ENCODE measurements around the gene DCTN3.

The DCTN3 gene

GRCh38 chr9:34573599-34574325 is 46.5 kb downstream of the DCTN3 start:
- DNase-seq, result no peak

DNA sequence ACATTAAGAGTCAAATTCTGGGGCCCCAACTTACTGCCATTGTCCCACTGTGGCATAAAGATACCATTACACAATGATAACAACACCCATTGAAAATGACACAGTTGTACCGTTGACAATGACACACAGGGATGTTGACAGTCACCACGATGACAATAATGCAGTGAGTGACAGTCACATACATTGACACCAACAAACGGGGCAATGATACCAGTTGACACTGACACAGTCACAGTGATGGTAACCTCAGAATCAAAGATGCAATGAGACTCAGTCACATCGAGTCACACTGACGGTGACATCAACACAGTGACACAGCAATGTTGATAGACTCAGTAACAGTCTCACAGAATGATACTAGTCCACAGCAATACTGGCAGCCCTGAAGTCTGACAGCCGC is 47.7 kb downstream of the DCTN3 start:
- no peak for DNase-seq

DNA sequence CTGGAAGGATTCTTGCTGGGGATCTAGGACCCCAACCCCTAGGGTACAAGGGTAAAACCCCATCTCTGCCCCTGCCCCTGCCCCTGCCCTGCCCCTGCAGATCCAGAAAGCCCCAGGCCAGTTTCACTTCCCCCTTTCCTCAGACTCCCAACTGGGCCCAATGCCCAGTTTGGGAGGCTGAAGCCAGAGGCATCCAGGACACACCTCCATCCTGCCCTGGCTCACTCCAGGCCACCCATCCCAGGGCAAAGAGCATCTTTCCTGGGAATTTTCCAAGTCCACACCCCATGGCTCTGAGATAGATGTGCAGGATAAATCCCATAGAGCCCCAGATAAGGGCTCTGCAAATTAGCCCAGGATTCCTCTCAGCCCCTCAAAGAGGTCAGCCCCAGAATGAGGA is 48.2 kb downstream of the DCTN3 start:
- DNase-seq, result no peak

DNA sequence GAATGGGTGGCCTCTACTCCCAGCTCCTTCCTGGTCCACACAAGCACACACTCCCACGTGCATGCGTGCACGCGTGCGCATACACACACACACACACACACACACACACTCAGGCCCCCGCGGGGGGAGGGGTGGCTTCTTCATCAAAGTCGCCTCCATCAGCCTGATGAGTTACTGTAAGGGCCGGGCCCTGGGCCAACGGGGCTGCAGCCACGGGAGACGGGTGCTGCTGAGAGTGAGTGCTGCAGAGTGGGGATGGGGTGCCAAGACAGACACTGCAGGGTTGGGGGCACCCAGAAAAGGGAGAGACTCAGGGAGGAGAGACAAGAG is 48.8 kb downstream of the DCTN3 start:
- peak in 1 of 14 donors; percentile 14 for DNase-seq

DNA sequence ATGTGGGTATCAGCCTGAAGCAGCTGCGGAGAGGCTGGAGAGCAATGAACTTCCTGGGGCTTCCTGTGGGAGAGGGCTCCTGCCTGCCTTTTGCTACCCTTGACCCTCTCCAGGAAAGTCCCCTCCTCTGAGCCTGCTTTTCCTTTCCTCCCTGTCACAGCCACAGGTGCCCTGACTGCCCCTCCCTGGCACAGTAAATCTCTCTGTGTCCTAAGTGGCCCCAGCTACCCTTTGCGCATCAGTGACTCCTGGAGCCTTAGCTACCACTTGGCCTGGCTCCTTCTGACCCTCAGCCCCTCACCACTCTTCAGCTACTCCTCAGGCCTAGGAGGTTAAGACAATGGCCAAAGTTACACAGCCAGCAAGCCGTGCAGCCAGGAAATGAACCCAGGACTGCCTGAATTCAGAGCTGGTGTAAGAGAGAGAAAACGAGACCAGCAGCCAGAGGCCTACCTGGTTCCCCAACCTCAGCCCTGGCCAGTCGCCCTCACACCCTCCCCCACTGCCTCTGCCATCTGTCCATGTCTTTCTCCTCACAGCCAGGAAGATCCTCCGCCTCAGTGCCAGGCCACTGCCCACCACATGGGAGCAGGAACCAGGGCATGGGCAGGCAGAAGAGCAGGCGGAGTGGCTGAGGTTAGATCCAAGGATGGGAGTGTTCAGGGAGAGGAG is 49.4 kb downstream of the DCTN3 start:
- peak in 3 of 14 donors; percentile 17 to 95 (median 33) for DNase-seq

DNA sequence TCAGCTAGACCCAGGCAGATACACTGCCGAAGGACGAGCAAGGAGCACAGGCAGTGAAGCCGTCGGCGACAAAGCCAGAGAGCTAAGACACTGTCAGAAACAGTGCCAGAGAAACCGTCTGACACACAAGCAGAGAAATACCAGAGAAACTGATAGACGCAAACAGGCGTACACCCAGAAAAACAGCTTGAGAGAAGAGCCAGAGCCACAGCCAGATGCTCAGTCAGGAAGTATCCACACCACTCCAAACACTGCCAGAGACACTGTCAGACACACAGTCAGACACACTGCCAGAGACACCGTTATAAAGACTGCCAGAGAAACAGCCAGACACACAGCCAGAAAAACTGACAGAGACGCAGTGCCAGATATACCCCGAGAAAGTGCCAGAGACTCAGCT is 49.9 kb downstream of the DCTN3 start:
- DNase-seq, result peak in 1 of 14 donors; percentile 64

GRCh38 chr9:34568774-34569173 is 51.5 kb downstream of the DCTN3 start:
- peak in 1 of 14 donors; percentile 41 for DNase-seq

DNA sequence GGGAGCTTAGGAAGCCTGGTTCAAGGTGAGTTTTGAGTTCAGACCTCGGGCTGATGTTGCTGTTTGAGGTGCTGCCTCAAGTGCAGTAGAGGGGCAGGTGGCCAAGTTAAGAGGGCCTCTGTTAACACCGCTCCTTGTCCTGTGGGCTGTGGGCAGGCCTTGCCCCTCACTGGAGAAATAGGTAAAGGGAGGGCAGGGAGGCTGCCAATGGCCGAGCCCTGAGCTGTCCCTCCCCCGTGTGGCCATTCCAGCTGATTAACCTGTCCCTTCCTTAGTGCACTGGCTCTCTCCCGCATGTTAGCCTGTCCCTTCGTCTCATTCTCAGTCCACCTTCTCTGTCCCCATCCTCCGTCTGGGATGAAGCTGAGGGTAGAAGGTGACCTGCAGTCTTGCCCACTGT is 52.2 kb downstream of the DCTN3 start:
- DNase-seq, result no peak

DNA sequence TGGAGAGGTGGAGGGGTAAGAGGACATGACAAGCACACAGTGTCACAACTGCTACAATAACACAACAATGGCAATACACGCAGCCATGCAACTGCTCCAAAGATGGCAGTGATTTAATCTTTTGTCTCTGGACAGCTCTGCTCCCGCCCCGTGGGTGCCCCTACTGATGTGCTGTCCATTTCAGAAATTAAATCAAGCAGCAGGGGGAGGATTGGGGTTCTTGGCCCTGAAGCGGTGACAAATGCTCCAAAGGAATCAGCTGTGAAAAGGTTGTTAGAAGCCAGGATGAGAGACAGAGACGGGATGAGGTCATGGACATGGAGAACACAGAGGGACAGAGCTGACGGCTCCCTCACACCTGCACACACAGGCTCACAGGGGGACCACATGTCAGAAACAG is 53.3 kb downstream of the DCTN3 start:
- DNase-seq, result peak in 1 of 14 donors; percentile 59

DNA sequence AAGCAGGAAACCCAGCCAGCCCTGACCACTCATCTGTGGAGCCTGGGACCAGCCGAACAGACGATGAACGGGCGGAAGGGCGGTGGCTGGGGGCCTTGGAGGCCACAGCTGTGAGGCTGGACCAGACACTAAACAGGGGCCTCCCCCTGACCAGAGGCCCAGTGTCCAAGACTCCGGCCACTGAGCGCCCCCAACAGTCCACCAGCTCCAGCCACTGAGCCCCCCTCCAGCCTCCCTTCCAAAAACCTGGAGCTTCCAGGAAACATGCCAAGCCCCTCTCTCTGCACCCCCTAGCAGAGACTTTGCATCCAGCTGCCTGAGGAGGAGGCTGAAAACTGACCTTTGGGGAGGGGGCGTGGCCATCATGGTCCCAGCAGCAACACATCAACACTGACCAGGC is 54.0 kb downstream of the DCTN3 start:
- DNase-seq, result no peak

DNA sequence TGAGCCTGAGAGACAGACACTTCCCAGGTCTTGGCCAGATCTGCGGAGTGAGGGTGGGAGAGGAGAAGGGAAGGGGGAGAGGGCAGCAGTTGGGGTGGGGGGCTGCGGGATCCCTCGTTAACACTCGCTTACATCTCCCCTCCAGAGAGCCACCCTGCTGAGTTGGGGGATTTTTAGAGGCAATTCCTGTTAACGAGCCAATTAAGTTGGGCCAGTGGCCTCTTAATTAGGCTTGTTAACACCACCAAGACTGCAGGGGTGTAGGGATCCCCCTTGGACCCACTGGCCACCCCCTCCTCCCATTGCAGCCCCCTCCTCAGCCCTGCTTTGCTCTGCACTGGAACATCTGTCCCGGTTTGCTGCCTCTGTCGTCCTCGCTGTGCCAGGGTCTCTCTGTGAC is 54.4 kb downstream of the DCTN3 start:
- no peak for DNase-seq

GRCh38 chr9:34564617-34565016 is 55.7 kb downstream of the DCTN3 start:
- DNase-seq, result no peak
